Neural cell (in vitro differentiated cells): ENCODE results near the gene GDF3. TPM values are rescaled to one million over a fixed set of nuclear protein-coding genes. Genes with fewer than 3 reads are reported as not detected.

Source experiments
- H2AFZ ChIP-seq: fragments of 200-600, 300-800 bp; sonication (generic), shearing (Covaris generic); 2 replicates; pipeline ENCODE4 v1.6.0; 2014; ENCODE audit warnings: low read depth, mild to moderate bottlenecking, antibody characterized with exemption, low read length, moderate library complexity
- H3F3A ChIP-seq: fragments of 200-600 bp; shearing (Covaris generic); 2 replicates; pipeline ENCODE4 v1.6.1; 2016; ENCODE audit warnings: mild to moderate bottlenecking, moderate library complexity, mixed read lengths, antibody characterized with exemption, low read length; ENCODE audit not compliant: insufficient read depth, poor library complexity, severe bottlenecking
- H3K27ac ChIP-seq: fragments of 200-600, 300-800 bp; sonication (generic), shearing (Covaris generic); 2 replicates; pipeline ENCODE4 v1.5.1; 2014; ENCODE audit warnings: mild to moderate bottlenecking, low read length, moderate library complexity
- H3K27me3 ChIP-seq: fragments of 300-800, 200-600 bp; sonication (generic), shearing (Covaris generic); 2 replicates; pipeline ENCODE4 v1.6.0; 2014; ENCODE audit warnings: mild to moderate bottlenecking, low read depth, low read length, moderate library complexity; ENCODE audit not compliant: insufficient read depth
- H3K36me3 ChIP-seq: fragments of 300-800, 200-600 bp; sonication (generic), shearing (Covaris generic); 2 replicates; pipeline ENCODE4 v1.5.1; 2014; ENCODE audit warnings: mild to moderate bottlenecking, antibody characterized with exemption, low read length, moderate library complexity; ENCODE audit not compliant: insufficient read depth
- H3K4me2 ChIP-seq: fragments of 300-800, 200-600 bp; sonication (generic), shearing (Covaris generic); 2 replicates; pipeline ENCODE4 v1.6.0; 2014; ENCODE audit warnings: mild to moderate bottlenecking, low read length
- H3K4me3 ChIP-seq: fragments of 300-800, 200-600 bp; sonication (generic), shearing (Covaris generic); 2 replicates; pipeline ENCODE4 v1.5.1; 2014; ENCODE audit warnings: mild to moderate bottlenecking, low read length, moderate library complexity
- H3K79me2 ChIP-seq: fragments of 200-600 bp; shearing (Covaris generic); replicated peaks from 2 replicates; pipeline ENCODE4 v1.6.0; 2014; ENCODE audit warnings: mild to moderate bottlenecking, low read length, moderate library complexity; ENCODE audit not compliant: insufficient read depth
- H3K9ac ChIP-seq: fragments of 300-800, 200-600 bp; sonication (generic), shearing (Covaris generic); 2 replicates; pipeline ENCODE4 v1.6.1; 2016; ENCODE audit warnings: mild to moderate bottlenecking, low read length, mixed read lengths
- H3K9me2 ChIP-seq: fragments of 200-600 bp; shearing (Covaris generic); 2 replicates; pipeline ENCODE4 v1.6.1; 2016; ENCODE audit warnings: mild to moderate bottlenecking, low read length, mixed read lengths; ENCODE audit not compliant: insufficient read depth
- H3K9me3 ChIP-seq: fragments of 200-600, 300-800 bp; sonication (generic), shearing (Covaris generic); 2 replicates; pipeline ENCODE4 v1.6.1; 2016; ENCODE audit warnings: mild to moderate bottlenecking, mixed run types, low read length, moderate library complexity, mixed read lengths
- H4K20me1 ChIP-seq: fragments of 200-600 bp; shearing (Covaris generic); 2 replicates; pipeline ENCODE4 v1.6.1; 2016; ENCODE audit warnings: mild to moderate bottlenecking, mixed run types; ENCODE audit not compliant: insufficient read depth
- CTCF ChIP-seq: fragments of 450-650 bp; IDR thresholded peaks from 2 replicates; pipeline ENCODE4 v1.5.1; 2014; ENCODE audit warnings: antibody characterized with exemption, mild to moderate bottlenecking, moderate library complexity; ENCODE audit not compliant: poor library complexity, severe bottlenecking
- EP300 ChIP-seq: fragments of 450-650 bp; conservative IDR thresholded peaks from 2 replicates; pipeline ENCODE4 v1.6.1; 2014; ENCODE audit warnings: antibody characterized with exemption, mild to moderate bottlenecking, moderate library complexity; ENCODE audit not compliant: poor library complexity, severe bottlenecking
- EZH2 ChIP-seq: fragments of 200-600, 300-800 bp; shearing (Covaris generic), sonication (generic); IDR thresholded peaks from 2 replicates; pipeline ENCODE4 v1.6.1; 2014; ENCODE audit warnings: antibody characterized with exemption, low read length, borderline replicate concordance, mild to moderate bottlenecking; ENCODE audit not compliant: insufficient read depth, poor library complexity, severe bottlenecking
- MXI1 ChIP-seq: fragments of 450-650 bp; conservative IDR thresholded peaks from 2 replicates; pipeline ENCODE4 v1.6.1; 2014; ENCODE audit warnings: antibody characterized with exemption, mild to moderate bottlenecking; ENCODE audit not compliant: poor library complexity, severe bottlenecking
- POLR2AphosphoS5 ChIP-seq: IDR thresholded peaks from 2 replicates; pipeline ENCODE4 v1.6.1; 2012
- RAD21 ChIP-seq: fragments of 450-650 bp; conservative IDR thresholded peaks from 2 replicates; pipeline ENCODE4 v1.6.1; 2014; ENCODE audit warnings: antibody characterized with exemption, mild to moderate bottlenecking, moderate library complexity
- REST ChIP-seq: IDR thresholded peaks from 2 replicates; pipeline ENCODE4 v1.6.1; 2012; ENCODE audit warnings: borderline replicate concordance
- SMC3 ChIP-seq: fragments of 450-650 bp; conservative IDR thresholded peaks from 2 replicates; pipeline ENCODE4 v1.6.1; 2014; ENCODE audit warnings: antibody characterized with exemption, mild to moderate bottlenecking, moderate library complexity; ENCODE audit not compliant: poor library complexity
- TAF1 ChIP-seq: IDR thresholded peaks from 2 replicates; pipeline ENCODE4 v1.6.1; 2012; ENCODE audit warnings: low read depth
- polyA plus RNA-seq: library from polyadenylated mRNA; depleted of rRNA; stranded (reverse); fragments of >200 nt; gene quantifications from 2 replicates; pipeline ENCODE4 v1.2.3, GENCODE V29; 2014

Gene GDF3
- polyA plus RNA-seq, 1 donor from 2014 or later, result not detected

GRCh38 chr12:7681535-7681934 lies 14.0 kb downstream of the GDF3 start:
- no peak overlapping the region for H3K4me2 ChIP-seq
- H3F3A ChIP-seq, result no peaks in the 10 kb centered on the region
- H4K20me1 ChIP-seq, result no peaks in the 10 kb centered on the region
- H2AFZ ChIP-seq, result no peak overlapping the region
- H3K9me3 ChIP-seq, result no peaks in the 10 kb centered on the region
- TF ChIP-seq CTCF, result no peak
- no peak for TF ChIP-seq RAD21
- no peak for TF ChIP-seq TAF1
- H3K27me3 ChIP-seq, result no peaks in the 10 kb centered on the region
- no peak overlapping the region for H3K27ac ChIP-seq
- H3K36me3 ChIP-seq, result no peaks in the 10 kb centered on the region
- H3K4me3 ChIP-seq, result no peak overlapping the region
- no peaks in the 10 kb centered on the region for H3K9me2 ChIP-seq
- no peak overlapping the region for H3K9ac ChIP-seq
- H3K79me2 ChIP-seq, result no peaks in the 10 kb centered on the region

GRCh38 chr12:7679251-7680045 lies 16.1 kb downstream of the GDF3 start:
- H3K4me2 ChIP-seq, result no peak overlapping the region
- no peak overlapping the region for H2AFZ ChIP-seq
- no peaks in the 10 kb centered on the region for H3F3A ChIP-seq
- H3K79me2 ChIP-seq, result no peaks in the 10 kb centered on the region
- no peaks in the 10 kb centered on the region for H3K9me3 ChIP-seq
- TF ChIP-seq EP300, result no peak
- no peak for TF ChIP-seq SMC3
- no peak for TF ChIP-seq REST
- no peak for TF ChIP-seq TAF1
- no peak for TF ChIP-seq RAD21
- no peak for TF ChIP-seq EZH2
- no peak for TF ChIP-seq CTCF
- no peak for TF ChIP-seq MXI1
- TF ChIP-seq POLR2AphosphoS5, result no peak
- H3K9ac ChIP-seq, result no peak overlapping the region
- H3K36me3 ChIP-seq, result no peaks in the 10 kb centered on the region
- no peaks in the 10 kb centered on the region for H4K20me1 ChIP-seq
- no peaks in the 10 kb centered on the region for H3K9me2 ChIP-seq
- H3K27ac ChIP-seq, result no peak overlapping the region
- H3K4me3 ChIP-seq, result no peak overlapping the region
- H3K27me3 ChIP-seq, result no peaks in the 10 kb centered on the region
